Fibroblast of skin of left biceps (primary cell): ENCODE results near the gene H3-3A.
"Not testable (repeated sequence)": the region's sequence is repeated elsewhere in the genome, so short reads cannot be mapped to it uniquely, and the experiment has no call there.

ENCODE experiments used
- DNase-seq, 2 experiments: peaks; one replicate each; pipeline ENCODE4 v3.0.0-alpha.2; 2013; ENCODE audit warnings: low read depth in 2 of 2

The H3-3A gene

DNA sequence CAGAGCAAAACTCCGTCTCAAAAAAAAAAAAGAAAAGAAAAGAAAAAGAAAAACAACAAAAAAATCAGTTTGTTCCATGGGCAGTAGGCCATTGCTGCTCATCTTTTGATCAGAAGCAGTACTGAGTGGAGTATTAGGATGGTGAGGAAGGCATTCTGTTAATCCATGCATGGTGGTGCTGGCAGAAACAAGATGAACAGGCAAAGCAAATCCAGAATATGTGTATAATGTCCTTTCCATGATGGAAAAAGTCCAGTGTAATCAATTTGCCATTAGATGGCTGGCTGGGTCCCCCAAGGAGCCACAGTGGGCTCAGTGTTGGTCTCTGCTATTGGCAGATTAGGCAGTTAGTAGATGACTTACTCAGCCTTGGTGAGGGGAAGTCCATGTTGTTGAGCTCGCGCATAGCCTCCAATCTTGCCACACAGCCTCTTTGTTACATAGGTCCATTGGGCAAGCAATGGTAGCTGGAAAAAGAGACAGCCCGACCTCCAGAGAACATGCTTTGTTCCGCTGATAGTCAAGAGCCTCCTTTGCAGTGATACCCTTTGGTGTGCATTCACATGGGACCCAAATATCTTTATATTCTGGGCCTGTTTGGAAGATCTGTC is 23.3 kb downstream of the H3-3A start:
- DNase-seq, result no peak

DNA sequence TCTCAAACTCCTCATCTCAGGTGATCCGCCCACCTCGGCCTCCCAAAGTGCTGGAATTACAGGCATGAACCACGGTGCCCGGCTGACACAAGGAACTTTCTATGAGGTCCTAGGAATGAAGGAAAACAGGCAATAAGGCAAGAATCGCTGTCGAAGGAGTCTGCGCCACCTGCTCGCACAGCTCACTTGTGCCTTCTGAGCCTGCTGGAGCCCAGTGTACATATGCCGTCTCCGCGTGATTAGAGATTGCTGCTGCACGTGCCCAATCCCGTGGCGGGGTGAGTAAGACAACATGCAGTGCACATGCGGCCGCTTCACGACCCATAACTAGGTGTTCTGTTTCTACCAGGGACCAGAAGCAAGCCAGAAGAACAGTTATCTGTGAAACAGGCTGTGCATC is 24.3 kb downstream of the H3-3A start:
- no peak for DNase-seq

GRCh38 chr1:226091461-226091860 is 28.9 kb downstream of the H3-3A start:
- DNase-seq, result no peak

- not testable (repeated sequence) for DNase-seq
Measured at GRCh38 chr1:226092048-226092820, 29.7 kb downstream of the H3-3A start.

DNA sequence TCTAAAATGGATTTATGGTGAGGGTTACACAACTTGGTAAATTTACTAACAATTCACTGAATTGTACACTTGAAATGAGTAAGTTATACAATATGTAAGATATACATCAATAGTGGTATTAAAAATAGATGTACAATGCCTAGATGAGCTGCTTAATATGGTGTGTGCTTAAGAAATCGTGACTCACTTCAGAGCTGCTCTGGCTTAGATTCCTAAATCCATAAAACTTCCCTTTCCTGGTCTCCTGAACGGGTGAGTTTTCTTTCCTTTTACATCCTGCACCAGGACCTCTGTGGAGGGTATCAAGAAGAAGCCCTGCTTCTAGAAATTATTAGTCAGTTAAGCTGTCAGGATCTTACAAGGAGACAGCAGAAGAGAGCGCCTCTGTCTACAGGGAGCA is 30.4 kb downstream of the H3-3A start:
- DNase-seq, result no peak

DNA sequence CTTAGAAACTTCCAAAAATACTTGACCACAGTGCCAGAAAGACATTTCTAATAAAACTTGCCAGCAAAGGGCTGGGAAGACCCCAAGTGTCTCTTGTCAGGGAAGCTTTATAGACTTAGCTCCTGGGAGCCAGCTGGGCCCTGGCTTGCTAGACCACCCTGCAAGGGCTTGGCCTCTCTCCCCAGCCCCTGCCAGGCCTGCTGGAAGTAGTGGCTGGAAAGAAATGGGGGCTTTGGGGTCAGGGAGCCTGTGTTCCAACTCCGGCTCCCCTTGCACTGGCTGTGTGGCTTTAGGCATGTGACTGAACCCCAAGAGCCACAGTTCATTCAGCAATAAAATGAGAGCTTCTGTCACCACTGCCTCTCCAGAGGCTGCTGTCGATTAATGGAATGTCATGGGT is 31.1 kb downstream of the H3-3A start:
- no peak for DNase-seq

DNA sequence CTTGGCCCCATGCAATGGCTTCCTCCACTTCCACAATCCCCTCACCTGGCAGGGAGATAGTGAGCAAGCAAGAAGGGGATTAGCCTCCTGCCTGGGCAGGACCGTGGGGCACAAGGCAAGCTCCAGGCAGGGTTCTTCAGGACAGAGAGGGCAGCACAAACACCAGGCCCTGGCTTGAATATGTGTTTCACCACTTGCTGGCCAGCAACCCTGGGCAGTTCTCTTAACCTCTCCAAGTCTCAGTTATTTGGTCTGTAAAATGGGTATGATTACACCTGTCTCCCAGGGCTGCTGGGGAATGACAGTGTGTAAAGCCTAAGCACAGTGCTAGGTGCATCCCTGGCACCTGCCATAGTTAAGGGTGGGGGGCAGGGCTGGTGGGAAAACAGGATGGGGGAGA is 31.9 kb downstream of the H3-3A start:
- no peak for DNase-seq

GRCh38 chr1:226095286-226095685 is 32.8 kb downstream of the H3-3A start:
- no peak for DNase-seq

GRCh38 chr1:226097866-226098625 is 35.5 kb downstream of the H3-3A start:
- DNase-seq, result peak; percentile 40 to 43

DNA sequence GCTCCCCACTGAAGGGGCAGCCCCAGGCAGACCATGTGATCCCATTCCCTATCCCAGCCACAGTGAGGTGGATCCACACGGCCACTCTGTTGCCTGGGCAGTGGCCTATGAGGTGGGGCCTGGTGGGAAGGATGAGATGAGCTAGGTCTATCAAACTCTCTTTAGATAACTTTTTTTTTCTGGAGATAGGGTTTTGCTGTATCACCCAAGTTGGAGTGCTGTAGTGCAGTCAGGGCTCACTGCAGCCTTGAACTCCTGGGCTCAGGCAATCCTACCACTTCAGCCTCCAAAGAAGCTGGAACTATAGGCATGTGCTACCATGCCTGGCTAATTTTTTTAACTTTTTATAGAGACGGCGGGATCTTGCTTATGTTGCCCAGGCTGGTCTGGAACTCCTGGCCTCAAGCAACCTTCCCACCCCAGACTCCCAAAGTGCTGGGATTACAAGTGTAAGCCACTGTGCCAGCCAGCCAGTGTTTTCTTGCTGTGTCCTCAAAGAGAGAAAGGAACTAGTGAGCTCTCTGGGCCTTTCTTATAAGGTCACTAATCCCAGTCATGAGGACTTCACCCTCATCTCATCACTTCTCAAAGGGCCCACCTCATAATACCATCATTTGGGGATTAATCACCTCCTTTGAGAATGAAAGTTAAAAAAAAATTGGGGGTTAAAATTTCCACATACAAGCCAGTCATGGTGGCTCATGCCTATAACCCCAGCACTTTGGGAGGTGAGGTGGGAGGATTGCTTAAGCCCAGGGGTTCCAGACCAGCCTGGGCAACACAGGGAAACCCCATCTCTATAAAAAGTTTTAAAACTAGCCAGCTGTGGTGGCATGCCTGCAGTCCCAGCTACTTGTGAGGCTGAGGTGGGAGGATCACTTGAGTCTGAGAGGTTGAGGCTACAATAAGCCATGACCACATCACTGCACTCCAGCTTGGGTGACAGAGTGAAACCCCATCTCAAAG is 36.6 kb downstream of the H3-3A start:
- no peak for DNase-seq

DNA sequence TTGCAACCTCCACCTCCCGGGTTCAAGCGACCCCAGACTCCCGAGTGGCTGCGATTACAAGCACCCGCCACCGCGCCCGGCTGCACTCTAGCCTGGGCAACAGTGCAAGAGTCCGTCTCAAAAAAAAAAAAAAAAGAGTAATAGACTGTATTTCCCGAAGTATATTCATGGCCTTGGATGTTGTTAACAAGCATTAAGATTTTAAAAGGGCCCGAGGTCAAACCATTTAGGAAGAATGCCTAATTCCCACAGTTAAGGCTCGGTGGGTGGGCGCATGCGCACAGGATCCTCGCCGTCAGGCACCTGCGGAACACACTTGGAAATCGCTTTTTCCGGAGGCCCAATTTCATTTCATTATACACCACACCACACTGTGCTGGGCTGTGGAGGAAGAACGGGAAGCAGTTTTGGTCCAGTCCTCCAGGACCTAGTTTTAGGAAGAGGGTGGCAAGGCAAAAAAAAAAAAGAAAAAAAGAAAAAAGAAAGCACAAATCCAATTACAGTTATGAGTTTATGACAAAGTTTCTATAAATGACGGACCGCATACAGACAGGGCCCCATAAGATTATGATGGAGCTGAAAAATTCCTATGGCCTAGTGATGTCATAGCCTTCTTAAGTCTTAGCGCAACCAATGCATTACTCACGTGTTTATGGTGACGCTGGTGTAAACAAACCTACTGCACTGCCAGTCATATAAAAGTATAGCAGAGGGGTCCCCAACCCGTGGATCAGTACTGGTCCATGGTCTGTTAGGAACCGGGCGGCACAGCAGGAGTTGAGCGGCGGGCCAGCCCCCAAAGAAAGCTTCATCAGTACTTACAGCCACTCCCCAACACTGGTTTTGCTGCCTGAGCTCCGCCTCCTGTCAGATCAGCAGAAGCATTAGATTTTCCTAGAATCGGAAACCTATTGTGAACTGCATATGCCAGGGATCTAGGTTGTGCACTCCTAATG is 38.2 kb downstream of the H3-3A start:
- DNase-seq, result no peak

DNA sequence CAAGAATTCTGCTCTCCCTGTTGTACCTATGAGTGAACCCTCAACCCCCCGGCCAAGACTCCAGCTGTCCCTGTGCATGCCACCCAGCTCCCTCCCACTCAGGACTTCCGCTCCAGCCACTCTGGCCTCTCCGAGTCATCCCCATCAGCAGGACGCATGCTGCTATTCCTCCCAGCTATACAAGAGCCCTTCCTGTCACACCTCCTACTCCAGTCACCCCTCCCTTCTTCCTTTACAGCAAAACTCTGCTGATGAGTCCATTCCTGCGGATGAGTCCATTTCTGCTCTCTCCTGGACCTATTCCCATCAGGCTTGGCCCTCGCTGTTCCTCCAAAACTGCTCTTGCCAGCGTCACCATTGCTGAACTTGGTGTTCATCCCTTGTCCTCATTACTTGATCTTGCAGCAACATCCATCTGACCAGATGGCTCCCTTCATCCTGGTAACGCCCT is 42.2 kb downstream of the H3-3A start:
- DNase-seq, result no peak

DNA sequence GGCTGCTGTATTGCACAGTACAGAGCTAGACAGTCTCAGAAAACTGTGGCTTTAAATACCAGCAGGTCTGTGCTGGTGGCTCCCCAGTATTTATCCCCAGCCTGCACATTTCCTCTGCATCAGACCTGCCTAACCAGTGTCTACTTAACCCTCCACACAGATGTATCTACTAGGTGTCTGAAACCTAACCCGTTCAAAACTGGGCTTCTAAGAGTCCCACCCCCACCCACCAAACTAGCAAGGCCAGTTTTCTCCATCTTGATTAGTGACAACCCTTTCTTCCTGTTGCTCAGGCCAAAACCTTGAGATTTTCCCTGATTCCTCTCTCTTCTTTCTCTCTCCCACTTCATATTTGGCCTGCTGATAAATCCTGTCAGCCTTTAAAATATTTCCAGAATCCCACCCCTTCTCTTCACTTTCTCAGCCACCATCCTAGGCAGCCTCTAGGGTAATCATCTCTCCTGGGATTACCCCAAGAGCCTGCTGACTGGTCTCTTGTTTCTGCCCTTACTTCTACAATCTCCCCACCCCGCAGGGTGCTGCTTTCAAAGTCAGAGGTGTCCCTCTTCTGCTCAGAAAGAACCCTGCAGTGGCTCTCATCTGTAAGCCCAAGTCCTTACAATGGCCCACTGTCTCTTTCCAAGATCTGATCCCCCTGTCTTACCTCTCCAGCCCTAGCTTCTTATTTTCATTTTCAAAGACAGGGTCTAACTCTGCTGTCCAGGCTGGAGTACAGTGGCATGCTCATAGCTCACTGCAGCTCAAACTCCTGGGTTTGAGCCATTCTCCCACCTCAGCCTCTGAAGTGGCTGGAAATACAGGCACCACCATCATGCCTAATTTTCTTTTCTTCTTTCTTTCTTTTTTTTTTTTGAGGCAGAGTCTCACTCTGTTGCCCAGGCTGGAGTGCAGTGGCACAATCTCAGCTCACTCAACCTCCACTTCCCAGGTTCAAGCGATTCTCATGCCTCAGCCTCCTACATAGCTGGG is 45.2 kb downstream of the H3-3A start:
- no peak for DNase-seq

GRCh38 chr1:226108935-226109828 is 46.7 kb downstream of the H3-3A start:
- DNase-seq, result no peak

GRCh38 chr1:226109829-226110248 is 47.3 kb downstream of the H3-3A start:
- peak; percentile 45 to 55 for DNase-seq

DNA sequence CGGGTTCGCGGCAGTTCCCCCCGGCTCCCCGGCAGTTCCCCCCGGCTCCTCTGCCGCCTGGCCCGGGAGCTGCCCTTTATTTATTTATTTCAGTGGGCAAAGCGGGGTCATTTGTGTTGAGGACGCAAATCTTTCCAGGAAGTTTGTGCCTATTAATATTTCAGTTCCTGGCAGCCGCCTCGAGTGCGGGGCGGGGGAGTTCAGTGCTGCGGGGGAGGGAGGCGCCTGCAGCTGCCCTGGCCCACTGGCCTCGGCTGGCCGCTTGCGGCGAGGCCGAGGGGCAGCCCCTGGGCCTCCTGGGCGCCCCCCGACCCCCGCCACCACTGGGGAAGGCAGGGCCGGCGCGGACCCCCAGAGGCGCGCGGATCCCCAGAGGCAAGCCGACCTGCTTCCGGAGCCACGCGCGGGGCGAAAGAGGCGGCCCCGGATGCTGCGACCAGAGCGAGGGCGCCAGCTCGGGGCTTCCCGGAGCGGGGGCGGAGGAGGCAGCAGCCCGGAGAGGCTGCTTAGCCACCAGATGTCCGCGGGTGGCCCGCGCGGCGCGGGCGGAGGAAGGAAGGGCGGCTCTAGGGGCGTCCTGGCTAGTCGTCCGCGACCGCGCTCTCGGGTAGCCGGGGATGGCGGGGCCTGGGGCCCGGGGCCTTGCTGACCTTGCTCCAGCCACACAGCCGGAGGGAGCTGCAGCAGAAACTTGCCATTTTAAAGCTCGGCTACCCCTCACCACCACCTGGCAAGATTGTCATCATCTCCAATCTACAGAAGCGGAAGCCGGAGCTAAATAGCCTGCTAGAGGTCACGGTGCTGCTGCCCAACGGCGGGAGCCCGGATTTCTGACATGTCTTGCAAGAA is 48.0 kb downstream of the H3-3A start:
- no peak for DNase-seq
